Activated CD4-positive, CD25-positive, alpha-beta regulatory T cell treated with anti-CD3 and anti-CD28 coated beads, Interleukin-2, amount 50 U/mL, for 16 hours (primary cell): ENCODE results near the gene AP3B1.

Source experiments
- DNase-seq: peaks from one replicate; pipeline ENCODE4 v3.0.0-alpha.2; 2020; ENCODE audit warnings: low read depth, low spot score

Gene AP3B1

DNA sequence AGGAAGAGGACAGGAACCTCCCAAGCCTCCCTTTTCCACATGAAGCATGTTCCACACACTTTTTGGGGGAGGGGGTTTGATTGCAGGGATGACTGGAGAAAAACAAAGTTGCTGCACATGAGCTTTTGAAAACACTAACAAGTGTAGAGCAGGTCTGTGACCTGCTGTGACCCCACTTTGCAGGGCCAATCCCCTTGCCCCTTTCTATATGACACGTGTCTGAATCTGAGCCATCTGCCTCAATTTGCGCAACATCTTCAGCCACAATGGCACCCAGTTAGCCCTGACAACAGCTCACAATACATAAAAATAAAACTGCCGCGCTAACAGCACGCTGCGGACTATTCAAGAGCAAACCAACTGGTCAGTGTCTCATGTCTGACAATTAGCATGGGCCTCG lies 290.6 kb downstream of the AP3B1 start:
- DNase-seq = no peak

DNA sequence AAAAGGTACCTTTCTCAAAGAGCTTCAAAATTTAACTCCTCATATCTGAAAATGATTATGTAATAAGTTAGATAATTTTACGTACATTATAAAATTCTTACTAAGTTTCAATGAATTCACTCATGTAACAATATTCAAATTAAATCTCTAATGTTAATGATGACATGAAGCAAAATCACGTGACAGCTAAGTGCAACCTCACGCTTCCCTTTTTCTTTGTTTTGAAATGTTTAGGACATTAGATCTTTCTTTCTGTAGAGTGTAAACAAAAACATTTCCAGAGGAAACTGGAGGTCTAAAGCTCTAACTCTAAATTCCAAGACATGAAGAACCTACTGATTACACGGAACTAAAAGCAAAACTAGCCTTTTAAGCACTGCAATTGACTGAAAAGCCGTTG lies 291.0 kb downstream of the AP3B1 start:
- no peak for DNase-seq

DNA sequence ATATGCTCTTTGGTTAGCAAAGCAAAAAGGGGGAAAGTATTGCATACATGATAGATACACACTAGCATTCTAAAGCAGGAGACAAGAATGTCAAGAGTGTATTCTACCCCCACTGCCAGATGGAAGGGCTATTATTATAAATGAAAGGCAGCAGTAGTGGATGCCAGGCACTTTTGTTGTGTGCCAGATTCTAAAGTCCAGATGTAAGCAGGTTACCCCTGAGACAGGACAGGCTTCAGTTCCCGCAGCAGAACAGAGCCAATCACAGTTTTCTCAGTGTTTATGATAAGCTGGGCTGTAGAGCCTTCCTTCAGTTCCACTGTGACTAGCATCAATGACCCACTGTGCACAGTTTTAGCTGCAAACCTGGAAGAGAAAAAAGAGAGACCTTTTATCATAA lies 291.8 kb downstream of the AP3B1 start:
- DNase-seq = no peak

DNA sequence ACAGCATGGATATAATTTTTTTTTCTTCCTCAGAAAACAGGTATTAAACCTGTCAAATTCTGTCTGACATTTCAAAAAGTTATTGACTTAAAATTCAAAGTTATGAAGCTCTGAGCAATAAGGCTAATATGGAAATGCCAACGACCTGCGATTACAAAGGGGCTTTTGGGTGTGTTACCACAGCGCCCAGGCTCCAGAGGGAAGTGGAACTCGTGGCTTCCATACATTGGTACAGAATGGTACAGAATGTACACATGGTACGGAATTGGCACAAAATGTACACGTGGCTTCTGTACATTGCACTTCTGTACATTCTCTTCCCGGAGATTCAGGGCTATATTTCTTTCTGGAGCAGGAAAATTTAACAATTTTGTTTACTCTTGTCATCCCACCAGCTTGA lies 293.3 kb downstream of the AP3B1 start:
- DNase-seq = no peak

GRCh38 chr5:78000191-78000590 lies 294.3 kb downstream of the AP3B1 start:
- DNase-seq = no peak

- no peak for DNase-seq
Measured at GRCh38 chr5:77999399-77999798, 295.1 kb downstream of the AP3B1 start.

DNA sequence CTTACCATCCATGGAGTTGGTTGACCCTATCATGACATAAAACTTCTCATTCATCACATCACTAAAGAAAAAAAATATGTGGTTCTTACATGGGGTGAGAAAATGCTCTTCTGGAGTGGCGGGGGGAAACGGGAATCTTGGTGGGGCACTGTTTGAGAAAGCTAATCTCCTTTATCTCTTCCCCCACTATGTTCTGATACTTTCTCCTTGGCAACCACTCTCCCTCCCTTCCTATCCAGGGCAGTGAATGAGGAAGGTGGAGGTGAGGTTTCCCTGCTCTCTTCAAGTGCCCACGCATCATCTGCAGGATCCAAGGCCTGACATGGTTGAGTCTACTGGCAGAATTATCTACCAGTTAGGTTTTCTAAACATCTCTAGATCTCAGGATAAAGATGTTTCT lies 297.6 kb downstream of the AP3B1 start:
- no peak for DNase-seq

GRCh38 chr5:77995793-77996409 lies 298.6 kb downstream of the AP3B1 start:
- no peak for DNase-seq

- no peak for DNase-seq
Measured at GRCh38 chr5:77994943-77995342, 299.6 kb downstream of the AP3B1 start.

DNA sequence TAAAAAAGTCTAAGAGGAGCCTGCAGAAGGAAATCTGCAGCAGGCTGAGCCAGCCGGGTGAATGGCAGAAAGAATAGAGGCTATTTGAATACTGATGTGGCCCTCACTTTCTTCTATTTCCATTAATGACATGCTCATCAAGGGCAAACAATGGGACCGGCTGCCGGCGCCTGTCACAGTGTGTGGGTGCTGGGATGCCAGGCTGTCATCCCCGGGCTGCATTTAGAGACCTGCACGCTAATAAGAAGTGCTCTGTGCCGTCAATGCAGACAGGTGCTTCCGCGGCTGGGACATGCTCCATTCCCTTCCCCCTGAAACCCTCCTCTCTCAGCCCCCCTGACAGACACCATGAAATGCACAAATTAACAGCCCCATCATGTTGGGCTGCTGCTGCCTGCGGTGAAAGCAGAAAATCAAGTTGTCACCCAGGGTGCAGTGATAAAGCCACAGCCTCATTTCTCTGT lies 300.6 kb downstream of the AP3B1 start:
- DNase-seq = no peak

GRCh38 chr5:77993141-77993854 lies 301.2 kb downstream of the AP3B1 start:
- no peak for DNase-seq

- DNase-seq = no peak
Measured at GRCh38 chr5:77991084-77991483, 303.4 kb downstream of the AP3B1 start.

DNA sequence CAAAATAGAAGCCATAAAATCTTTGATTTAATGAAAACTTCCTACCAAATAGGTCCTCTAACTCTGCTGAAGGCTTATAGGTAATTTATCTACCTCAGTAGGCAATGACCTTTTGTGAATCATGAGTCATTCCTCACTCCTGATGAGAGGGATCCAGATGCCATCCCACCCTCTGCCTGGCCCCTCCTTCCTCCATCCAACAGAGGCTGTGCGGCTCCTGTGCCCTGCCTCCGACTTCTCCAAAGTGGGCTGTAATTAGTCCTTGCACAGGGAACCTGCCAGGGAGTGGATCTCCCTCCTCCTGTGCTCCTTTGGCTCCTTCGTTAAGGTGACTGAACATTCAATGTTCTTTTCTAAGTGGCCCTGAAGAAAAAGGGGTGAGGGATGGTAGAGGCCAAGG lies 304.5 kb downstream of the AP3B1 start:
- no peak for DNase-seq

DNA sequence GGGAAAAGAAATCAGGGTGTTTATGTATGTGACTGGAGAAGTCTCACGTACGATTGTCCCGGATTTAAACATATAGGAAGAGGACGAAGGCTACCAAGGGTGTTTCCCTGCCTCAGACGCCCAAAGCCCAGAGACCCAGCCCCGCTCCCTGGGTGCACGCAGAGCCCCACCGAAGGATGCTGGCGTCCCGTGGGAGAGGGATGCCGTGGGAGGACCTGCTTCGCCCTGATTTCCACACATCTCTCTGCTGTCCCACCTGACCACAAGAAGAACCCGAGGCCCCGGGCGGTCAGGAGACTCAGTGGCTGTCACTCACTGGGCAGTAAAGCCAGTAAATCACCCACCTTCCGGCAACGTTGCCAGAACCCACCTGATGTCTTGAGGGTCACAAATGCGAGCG lies 306.5 kb downstream of the AP3B1 start:
- no peak for DNase-seq

DNA sequence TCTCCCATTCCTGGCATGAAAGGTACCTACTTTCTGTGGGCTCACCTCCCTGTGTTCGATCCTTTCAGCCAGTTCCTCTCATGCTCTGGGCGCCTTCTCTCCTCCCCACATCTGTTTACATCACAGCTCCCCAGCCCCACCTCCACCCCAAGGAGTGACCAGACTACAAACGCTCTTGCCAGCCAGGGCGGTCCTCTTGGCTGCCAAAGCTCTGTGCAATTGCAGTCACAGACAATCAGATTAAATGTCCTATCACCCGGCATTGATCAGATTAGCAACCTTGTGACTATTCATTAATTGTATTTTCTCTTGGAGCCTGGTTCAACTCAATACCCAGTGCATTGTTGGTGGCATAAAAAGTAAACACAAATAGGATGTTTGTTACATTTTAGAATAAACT lies 307.2 kb downstream of the AP3B1 start:
- DNase-seq = no peak

- no peak for DNase-seq
Measured at GRCh38 chr5:77986261-77986660, 308.2 kb downstream of the AP3B1 start.

DNA sequence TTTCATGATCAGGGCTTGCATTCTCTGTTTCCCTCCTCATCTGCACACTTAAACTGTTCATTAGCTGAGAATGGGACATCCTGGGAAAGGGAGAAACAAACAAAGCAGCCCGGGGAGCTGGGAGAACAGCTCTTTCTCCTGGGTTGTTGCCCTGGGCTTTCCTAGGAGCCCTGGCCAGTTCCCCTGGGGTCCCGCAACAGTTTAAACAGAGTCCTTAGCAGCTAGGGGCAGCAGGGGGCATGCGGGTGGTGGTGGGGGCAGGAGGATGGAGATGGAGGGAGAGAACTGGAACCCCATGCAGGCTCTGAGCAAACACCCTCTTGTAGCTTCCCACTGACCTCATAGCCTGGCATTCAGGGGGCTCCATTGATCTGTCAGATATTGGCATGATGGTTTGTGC lies 309.3 kb downstream of the AP3B1 start:
- no peak for DNase-seq

DNA sequence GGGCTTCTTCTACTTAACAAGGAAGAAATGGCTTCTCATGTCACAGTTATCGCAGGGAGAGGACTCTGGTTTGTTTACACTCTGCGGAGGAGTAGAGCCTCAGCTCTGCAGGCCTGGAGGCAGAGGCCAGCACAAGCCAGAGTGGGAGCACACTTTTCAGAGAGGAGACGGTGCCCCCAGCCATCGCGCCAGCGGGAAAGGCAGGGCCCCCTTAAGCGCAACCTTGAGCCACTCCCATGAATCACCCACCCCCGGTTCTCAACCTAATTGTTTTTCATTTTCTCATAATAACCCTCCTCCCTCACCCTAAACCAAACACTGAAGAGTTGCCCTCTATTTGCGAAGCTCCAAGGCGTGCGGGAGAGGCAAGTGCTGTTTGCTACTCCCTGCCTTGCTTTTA lies 309.9 kb downstream of the AP3B1 start:
- DNase-seq = no peak

DNA sequence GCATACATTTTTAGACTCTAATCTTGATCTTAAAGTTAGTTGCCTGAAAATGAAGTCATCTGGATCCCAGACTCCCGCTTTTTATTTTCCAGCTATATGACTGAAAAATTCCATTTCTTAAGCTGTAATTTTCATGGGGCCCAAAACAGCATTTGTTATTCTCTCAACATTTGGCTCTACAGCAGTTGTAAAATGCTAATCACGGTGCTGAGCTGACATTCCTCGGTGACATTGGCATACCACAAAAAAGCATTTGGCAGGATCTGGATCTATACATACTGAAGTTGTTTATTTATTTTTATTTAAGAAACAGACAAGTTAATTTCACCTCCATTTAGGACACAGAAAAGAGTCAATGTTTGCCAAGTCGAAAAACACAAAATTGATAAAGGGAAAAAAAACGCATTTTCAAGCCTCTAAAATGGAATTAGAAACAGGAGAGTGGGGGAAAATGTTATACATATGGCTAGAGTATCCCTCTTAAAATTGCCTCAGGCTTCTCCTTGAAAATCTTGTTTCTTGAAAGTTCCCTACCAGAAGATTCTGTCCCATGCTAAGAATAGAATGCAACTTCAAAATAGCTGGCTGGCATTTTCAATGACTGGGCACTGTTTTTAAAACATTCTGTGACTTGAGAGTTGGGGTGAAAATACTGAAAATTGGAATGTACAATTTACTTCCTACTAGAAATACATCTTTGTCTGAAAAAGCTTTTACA lies 310.9 kb downstream of the AP3B1 start:
- no peak for DNase-seq

GRCh38 chr5:77981820-77982219 lies 312.7 kb downstream of the AP3B1 start:
- no peak for DNase-seq

- DNase-seq = no peak
Measured at GRCh38 chr5:77974576-77974975, 319.9 kb downstream of the AP3B1 start.

DNA sequence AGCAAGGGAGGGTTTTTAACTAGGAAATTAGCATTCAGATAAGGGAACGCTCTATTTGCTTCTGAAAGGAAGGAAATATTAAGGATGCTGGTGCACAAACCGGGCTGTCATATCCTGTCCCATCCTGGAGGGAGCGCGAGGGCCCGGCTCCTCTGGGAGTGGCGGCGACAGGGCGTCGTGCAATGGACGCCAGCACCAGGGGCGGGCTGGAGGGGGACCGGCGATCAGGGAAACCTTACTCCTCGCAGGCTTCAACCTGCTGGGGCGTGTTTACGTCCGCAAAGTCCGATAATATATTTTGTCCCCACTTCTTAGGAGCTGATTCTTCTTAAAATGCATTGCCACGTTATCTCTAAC lies 321.3 kb downstream of the AP3B1 start:
- no peak for DNase-seq
